HCT116 (cell line): ENCODE data around the gene LDAH. TPM values are rescaled to one million over a fixed set of nuclear protein-coding genes. Genes with fewer than 3 reads are reported as not detected.

ENCODE experiments used
- ATAC-seq: fragments of 200-7000 bp; cut with Tn5 transposase; 2 replicates; pipeline ENCODE4 v1.9.1; 2020; ENCODE audit warnings: mild to moderate bottlenecking, moderate library complexity
- BruUV-seq: library from RNA; stranded (reverse); fragments of 400-500 nt; replicated peaks from 2 replicates; lab custom pipeline; 2021; lab: Mats Ljungman, UMichigan
- CTCF ChIA-PET: fragments of 300-600 bp; sonication (Branson Sonifier 250); formaldehyde crosslinking; loops from one replicate; lab custom pipeline; 2021; ENCODE audit warnings: antibody characterized with exemption; lab: Charles Lee
- POLR2A ChIA-PET: fragments of 300-600, 350-600 bp; sonication (Branson Sonifier 250); formaldehyde crosslinking; loops from one replicate; lab custom pipeline; 2021; ENCODE audit warnings: antibody characterized with exemption; lab: Charles Lee
- RAD21 ChIA-PET, 2 experiments: fragments of 300-600 bp; sonication (Branson Sonifier 250); formaldehyde crosslinking; loops; one replicate each; lab custom pipeline; 2023; ENCODE audit warnings: low total read pairs in 2 of 2; ENCODE audit not compliant: uncharacterized antibody in 2 of 2, unreplicated experiment in 2 of 2, low non-redundant PET in 1 of 2; lab: Charles Lee
- DNase-seq: peaks from one replicate; pipeline ENCODE4 v3.0.0-alpha.2; 2010; ENCODE audit warnings: low read depth, low spot score
- H2AFZ ChIP-seq: fragments of 200-600 bp; shearing (Covaris generic), sonication (generic); 2 replicates; pipeline ENCODE4 v1.6.1; 2017; ENCODE audit warnings: low read depth, mixed run types, mixed read lengths, antibody characterized with exemption, low read length; ENCODE audit not compliant: poor library complexity, severe bottlenecking
- H3K27ac ChIP-seq: 2 replicates; pipeline ENCODE4 v1.5.1; 2012; ENCODE audit warnings: low read depth, low read length
- H3K27me3 ChIP-seq: fragments of 200-600 bp; sonication (generic); 2 replicates; pipeline ENCODE4 v1.6.1; 2016; ENCODE audit warnings: mixed run types, low read length, mixed read lengths; ENCODE audit not compliant: insufficient read depth
- H3K36me3 ChIP-seq, 2 experiments: fragments of 200-500 bp in 1 of 2; fragments of 200-600 bp in 1 of 2; sonication (Bioruptor generic) in 1 of 2; sonication (generic) in 1 of 2; 2 replicates each; pipeline versions ENCODE4 v1.5.1 to v1.6.1; 2014 to 2016; ENCODE audit warnings: low read length in 2 of 2, inconsistent platforms in 1 of 2, mixed read lengths in 1 of 2, mixed run types in 1 of 2; ENCODE audit not compliant: insufficient read depth in 2 of 2, control insufficient read depth in 1 of 2
- H3K4me1 ChIP-seq, 2 experiments: fragments of 200-600 bp in 1 of 2; sonication (generic) in 1 of 2; 2 replicates each; pipeline versions ENCODE4 v1.5.1 to v1.6.1; 2012 to 2017; ENCODE audit warnings: low read length in 2 of 2, inconsistent platforms in 1 of 2, mild to moderate bottlenecking in 1 of 2, mixed read lengths in 1 of 2, mixed run types in 1 of 2, moderate library complexity in 1 of 2; ENCODE audit not compliant: insufficient read depth in 2 of 2, control insufficient read depth in 1 of 2
- H3K4me2 ChIP-seq: fragments of 200-600 bp; sonication (generic); 2 replicates; pipeline ENCODE4 v1.6.1; 2017; ENCODE audit warnings: mixed run types, low read length, mixed read lengths
- H3K4me3 ChIP-seq, 2 experiments: fragments of 200-600 bp in 1 of 2; sonication (generic) in 1 of 2; replicated peaks in 1 of 2; 2 replicates each; pipeline ENCODE4 v1.5.1; 2011 to 2016; ENCODE audit warnings: low read length in 2 of 2, control low read depth in 1 of 2, low read depth in 1 of 2, mild to moderate bottlenecking in 1 of 2, mixed read lengths in 1 of 2, mixed run types in 1 of 2
- H3K79me2 ChIP-seq: fragments of 200-600 bp; sonication (generic); 2 replicates; pipeline ENCODE4 v1.6.1; 2017; ENCODE audit warnings: mild to moderate bottlenecking, mixed run types, low read length, moderate library complexity, mixed read lengths; ENCODE audit not compliant: insufficient read depth
- H3K9ac ChIP-seq: fragments of 200-600 bp; sonication (generic); 2 replicates; pipeline ENCODE4 v1.6.1; 2016; ENCODE audit warnings: low read length, mixed read lengths
- H3K9me2 ChIP-seq: fragments of 200-600 bp; sonication (generic), shearing (Covaris generic); 2 replicates; pipeline ENCODE4 v1.6.1; 2017; ENCODE audit warnings: mixed run types, mild to moderate bottlenecking, moderate library complexity; ENCODE audit not compliant: insufficient read depth
- H3K9me3 ChIP-seq, 2 experiments: fragments of 200-500 bp in 1 of 2; fragments of 200-600 bp in 1 of 2; sonication (Bioruptor generic) in 1 of 2; sonication (generic) in 1 of 2; 2 replicates each; pipeline ENCODE4 v1.6.1; 2014 to 2017; ENCODE audit warnings: low read length in 2 of 2, mixed read lengths in 2 of 2, inconsistent platforms in 1 of 2, low read depth in 1 of 2, mild to moderate bottlenecking in 1 of 2, mixed run types in 1 of 2, moderate library complexity in 1 of 2; ENCODE audit not compliant: control insufficient read depth in 1 of 2, insufficient read depth in 1 of 2
- H4K20me1 ChIP-seq: fragments of 200-600 bp; sonication (generic), shearing (Covaris generic); 2 replicates; pipeline ENCODE4 v1.6.1; 2017; ENCODE audit warnings: mixed run types, mild to moderate bottlenecking, moderate library complexity; ENCODE audit not compliant: insufficient read depth
- CBX3 ChIP-seq: IDR thresholded peaks from 2 replicates; pipeline ENCODE4 v1.6.1; 2012; ENCODE audit warnings: low read depth
- CTCF ChIP-seq, 3 experiments: fragments of 200-600 bp in 1 of 3; sonication (generic) in 1 of 3; IDR thresholded peaks in 2 of 3; conservative IDR thresholded peaks in 1 of 3; 2 replicates each; pipeline ENCODE4 v1.5.1; 2012 to 2017; ENCODE audit warnings: low read depth in 2 of 3, low read length in 2 of 3, antibody characterized with exemption in 1 of 3, borderline replicate concordance in 1 of 3, control low read depth in 1 of 3, mild to moderate bottlenecking in 1 of 3, mixed read lengths in 1 of 3, mixed run types in 1 of 3, moderate library complexity in 1 of 3; ENCODE audit not compliant: insufficient read depth in 1 of 3
- ELF1 ChIP-seq: IDR thresholded peaks from 2 replicates; pipeline ENCODE4 v1.6.1; 2012; ENCODE audit warnings: low read depth, borderline replicate concordance
- EZH2 ChIP-seq: fragments of 200-600 bp; sonication (generic); IDR thresholded peaks from 2 replicates; pipeline ENCODE4 v1.6.1; 2017; ENCODE audit warnings: antibody characterized with exemption, mixed run types
- EZH2phosphoT487 ChIP-seq: fragments of 200-600 bp; IDR thresholded peaks from 2 replicates; pipeline ENCODE4 v1.6.1; 2018; ENCODE audit warnings: antibody characterized with exemption, borderline replicate concordance
- SIN3A ChIP-seq: IDR thresholded peaks from 2 replicates; pipeline ENCODE4 v1.6.1; 2012; ENCODE audit warnings: low read depth
- TCF7L2 ChIP-seq: IDR thresholded peaks from 2 replicates; pipeline ENCODE4 v1.7.0; 2011; ENCODE audit warnings: borderline replicate concordance, inconsistent platforms; ENCODE audit not compliant: insufficient read depth, insufficient read length; ENCODE audit errors: extremely low read depth
- YY1 ChIP-seq: IDR thresholded peaks from 2 replicates; pipeline ENCODE4 v1.6.1; 2011; ENCODE audit warnings: low read length, low read depth, moderate library complexity, mild to moderate bottlenecking; ENCODE audit not compliant: insufficient replicate concordance; ENCODE audit errors: extremely low read depth
- ZFX ChIP-seq: fragments of 450-650 bp; IDR thresholded peaks from 2 replicates; pipeline ENCODE4 v1.6.1; 2017
- intact Hi-C: fragments of 100-400 bp; cut with micrococcal nuclease; formaldehyde crosslinking; loops from 2 replicates; pipeline ENCODE4 v1.10.0; 2022
- total RNA-seq: library from RNA; stranded (reverse); gene quantifications from one replicate; pipeline ENCODE4 v1.2.1, GENCODE V29; 2021; ENCODE audit not compliant: unreplicated experiment

Gene LDAH
- total RNA-seq, 1 experiment from 2014 or later, result 25.7 TPM

- H4K20me1 ChIP-seq, result no peaks in the 10 kb centered on the region
- RAD21 ChIA-PET, result no interaction called here
- BruUV-seq, result no TSS peak
- TF ChIP-seq TCF7L2, result no peak
- TF ChIP-seq ZFX, result no peak
- no peak for TF ChIP-seq EZH2
- no peak for TF ChIP-seq CBX3
- TF ChIP-seq ELF1, result no peak
- no peak for TF ChIP-seq YY1
- TF ChIP-seq SIN3A, result no peak
- no peak for TF ChIP-seq EZH2phosphoT487
- TF ChIP-seq CTCF (IDR thresholded peaks at IDR 0.05 in 2 of 3, conservative IDR thresholded peaks at IDR 0.05 in 1 of 3; ENCODE audit: borderline replicate concordance in 1 of 3, insufficient read depth in 1 of 3, low read depth in 2 of 3, low read length in 2 of 3), result no peak
- TF ChIP-seq, all 23 proteins: peak for 0
- ATAC-seq, result peak; percentile 92
- no peaks in the 10 kb centered on the region for H3K36me3 ChIP-seq
- intact Hi-C loops, result no loop called here
- no peak for DNase-seq
- H3K27ac ChIP-seq, result no peak overlapping the region
- no peak overlapping the region for H3K4me3 ChIP-seq
- no peak overlapping the region for H3K9ac ChIP-seq
- CTCF ChIA-PET, result interaction anchor here (1.2 to 3.2 kb wide), 3 partner anchors 14 to 287 kb away, joined by 3 to 30 read pairs (median 4); no protein-coding TSS in a partner anchor
- H3K79me2 ChIP-seq, result no peaks in the 10 kb centered on the region
- H3K27me3 ChIP-seq, result no peaks in the 10 kb centered on the region
- POLR2A ChIA-PET, result no interaction called here
- H2AFZ ChIP-seq, result no peak overlapping the region
- no peaks in the 10 kb centered on the region for H3K9me2 ChIP-seq
- H3K4me1 ChIP-seq, result peaks cover 0 to 11% of the 10 kb centered on the region in 2 experiments; a peak in 2 of 4 replicates
- no peaks in the 10 kb centered on the region for H3K9me3 ChIP-seq
- H3K4me2 ChIP-seq, result no peak overlapping the region
These were observed 147.1 kb downstream of the LDAH start for GRCh38 chr2:20675701-20676352.
